Stimulated activated CD4-positive, alpha-beta T cell treated with anti-CD3 and anti-CD28 coated beads, Interleukin-15, amount 100 ng/mL, for 24 hours (primary cell): ENCODE measurements around the gene RAB28.
"Not testable (repeated sequence)": the region's sequence is repeated elsewhere in the genome, so short reads cannot be mapped to it uniquely, and the experiment has no call there.

Experiments used
- DNase-seq: peaks from one replicate; pipeline ENCODE4 v3.0.0-alpha.2; 2020

Gene RAB28

DNA sequence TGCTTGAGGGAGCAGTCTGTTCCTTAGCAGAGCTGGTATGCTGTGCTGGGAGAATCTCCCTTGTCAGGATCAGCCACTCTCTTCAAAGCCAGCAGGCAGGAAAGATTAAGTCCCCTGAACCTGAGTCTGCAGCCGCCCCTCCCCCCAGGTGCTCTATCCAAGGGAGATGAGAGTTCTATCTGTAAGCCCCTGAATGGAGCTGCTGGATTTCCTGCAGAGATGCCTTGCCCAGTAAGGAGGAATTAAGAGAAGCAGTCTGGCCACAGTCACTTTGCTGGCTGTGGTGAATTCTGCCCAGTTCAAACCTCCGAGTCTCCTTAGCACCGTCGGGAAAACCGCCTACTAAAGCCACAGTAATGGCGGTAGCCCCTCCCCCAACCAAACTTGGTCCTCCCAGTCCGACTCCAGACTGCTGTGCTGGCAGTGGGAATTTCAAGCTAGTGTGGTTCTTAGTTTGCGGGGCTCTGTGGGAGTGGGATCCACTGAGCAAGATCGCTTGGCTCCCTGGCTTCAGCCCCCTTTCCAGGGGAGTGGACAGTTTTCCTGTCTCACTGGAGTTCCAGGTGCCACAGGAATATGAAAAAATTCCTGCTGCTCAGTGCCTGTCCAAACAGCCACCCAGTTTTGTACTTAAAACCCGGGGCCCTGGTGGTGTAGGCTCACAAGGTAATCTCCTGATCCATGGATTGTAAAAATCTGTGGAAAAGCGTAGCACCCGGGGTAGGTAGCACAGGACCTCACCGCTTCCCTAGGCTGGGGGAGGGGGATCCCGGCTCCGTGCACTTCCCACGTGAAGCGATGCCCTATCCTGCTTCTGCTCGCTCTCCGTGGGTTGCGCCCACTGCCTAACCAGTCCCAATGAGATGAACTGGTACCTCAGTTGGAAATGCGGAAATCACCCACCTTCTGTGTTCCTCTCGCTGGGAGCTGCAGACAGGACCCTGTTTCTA lies 38.0 kb downstream of the RAB28 start:
- DNase-seq: no peak

DNA sequence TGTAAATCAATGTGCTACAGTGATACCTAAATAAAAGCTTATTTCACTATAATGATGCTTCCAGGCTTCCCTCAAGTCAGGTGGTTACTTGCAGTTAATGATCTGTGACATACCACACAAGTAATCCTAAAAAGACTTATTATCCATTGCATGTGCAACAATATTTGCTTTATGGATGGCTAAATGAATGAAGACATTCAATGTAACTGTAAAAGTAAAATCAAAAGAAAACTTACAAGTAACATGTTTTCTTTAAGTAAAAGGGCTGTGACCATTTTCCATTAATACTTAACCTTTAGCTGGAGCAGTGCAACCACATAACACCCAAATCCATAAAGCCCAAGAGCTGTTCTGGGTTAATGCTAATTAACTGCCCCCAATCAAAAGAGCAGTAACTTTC lies 42.6 kb downstream of the RAB28 start:
- DNase-seq: no peak

DNA sequence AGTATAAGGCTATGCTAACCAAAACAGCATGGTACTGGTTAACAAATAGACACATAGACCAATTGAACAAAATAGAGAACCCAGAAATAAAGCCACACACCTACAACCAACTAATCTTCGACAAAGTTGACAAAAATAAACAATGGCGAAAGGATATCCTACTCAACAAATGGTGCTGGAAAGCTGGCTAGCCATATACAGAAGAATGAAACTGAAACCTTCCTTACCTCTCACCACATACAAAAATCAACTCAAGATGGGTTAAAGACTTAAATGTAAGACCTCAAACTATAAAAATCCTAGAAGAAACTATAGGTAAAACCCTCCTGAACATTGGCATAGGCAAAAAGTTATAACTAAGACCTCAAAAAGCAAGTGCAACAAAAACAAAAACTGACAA lies 47.2 kb downstream of the RAB28 start:
- no peak for DNase-seq

DNA sequence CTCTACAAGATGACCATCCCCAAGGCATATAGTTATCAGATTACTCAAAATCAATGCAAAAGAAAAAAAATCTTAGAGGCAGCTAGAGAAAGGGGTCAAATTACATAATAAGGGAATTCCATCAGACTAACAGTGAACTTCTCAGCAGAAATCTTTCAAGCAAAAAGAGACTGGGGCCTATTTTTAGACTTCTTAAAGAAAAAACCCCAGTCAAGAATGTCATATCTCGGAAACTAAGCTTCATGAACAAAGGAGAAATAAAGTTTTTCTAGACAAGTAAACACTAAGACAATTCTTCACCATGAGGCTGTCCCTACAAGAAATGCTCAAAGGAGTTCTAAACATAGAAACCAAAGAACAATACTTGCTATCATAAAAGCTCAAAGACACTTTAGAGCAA lies 51.7 kb downstream of the RAB28 start:
- no peak for DNase-seq

DNA sequence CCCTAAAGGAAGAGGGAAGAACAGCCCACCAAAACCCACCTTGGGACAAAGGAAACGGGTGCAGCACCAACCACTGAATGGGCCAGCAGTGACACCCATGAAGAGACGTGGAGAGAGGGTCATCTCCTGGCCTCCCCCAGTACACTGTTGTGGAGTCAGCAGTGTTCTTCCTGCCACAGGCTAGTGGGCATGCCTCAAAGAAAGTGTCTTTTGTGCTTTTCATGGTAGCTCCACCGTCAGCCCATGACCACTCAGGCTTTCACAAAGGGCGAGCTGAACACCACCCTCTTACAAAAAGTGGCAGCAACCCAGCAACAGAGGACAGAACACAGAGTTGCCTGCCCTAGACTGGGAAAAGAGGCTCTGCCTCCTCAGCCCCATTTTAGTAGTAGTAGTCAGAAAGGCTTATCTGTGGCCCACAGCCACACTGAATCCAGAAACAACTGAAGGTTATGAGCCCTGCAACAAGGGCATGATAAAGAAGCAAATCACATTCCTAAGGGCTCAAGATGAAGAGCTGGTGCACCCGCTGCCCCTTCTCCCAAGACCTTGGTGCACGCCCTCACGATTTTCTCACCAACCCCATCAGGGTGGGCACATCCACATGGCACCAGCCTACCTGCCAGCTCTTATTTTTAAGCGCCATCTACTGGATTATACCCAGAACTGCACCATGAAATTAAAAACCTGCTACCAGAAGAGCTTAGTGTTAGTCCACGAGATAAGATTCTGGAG lies 53.1 kb downstream of the RAB28 start:
- DNase-seq: no peak

DNA sequence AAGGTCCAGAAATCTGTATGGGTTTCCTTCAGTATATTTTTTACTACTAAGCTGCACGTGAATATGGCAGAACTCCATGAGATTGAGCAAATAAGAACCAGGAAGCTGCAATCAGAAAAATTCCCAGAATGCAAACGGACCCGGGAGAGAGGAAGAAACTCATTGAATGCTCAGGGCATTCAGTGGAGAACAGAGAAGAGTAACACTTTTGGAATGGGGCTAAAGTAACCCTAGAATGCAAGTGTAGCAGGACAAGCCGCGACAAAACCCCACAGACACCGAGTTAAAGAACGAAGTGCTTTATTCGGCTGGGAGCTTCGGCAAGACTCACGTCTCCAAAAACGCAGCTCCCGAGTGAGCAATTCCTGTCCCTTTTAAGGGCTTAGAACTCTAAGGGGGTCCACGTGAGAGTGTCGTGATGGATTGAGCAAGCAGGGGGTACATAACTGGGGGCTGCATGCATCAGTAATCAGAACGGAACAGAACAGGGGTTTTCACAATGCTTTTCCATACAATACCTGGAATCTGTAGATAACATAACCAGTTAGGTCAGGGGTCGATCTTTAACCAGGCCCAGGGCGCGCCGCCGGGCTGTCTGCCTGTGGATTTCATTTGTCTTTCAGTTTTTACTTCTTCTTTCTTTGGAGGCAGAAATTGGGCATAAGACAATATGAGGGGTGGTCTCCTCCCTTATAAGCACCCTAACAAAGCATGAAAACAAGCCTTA lies 56.4 kb downstream of the RAB28 start:
- DNase-seq: no peak

DNA sequence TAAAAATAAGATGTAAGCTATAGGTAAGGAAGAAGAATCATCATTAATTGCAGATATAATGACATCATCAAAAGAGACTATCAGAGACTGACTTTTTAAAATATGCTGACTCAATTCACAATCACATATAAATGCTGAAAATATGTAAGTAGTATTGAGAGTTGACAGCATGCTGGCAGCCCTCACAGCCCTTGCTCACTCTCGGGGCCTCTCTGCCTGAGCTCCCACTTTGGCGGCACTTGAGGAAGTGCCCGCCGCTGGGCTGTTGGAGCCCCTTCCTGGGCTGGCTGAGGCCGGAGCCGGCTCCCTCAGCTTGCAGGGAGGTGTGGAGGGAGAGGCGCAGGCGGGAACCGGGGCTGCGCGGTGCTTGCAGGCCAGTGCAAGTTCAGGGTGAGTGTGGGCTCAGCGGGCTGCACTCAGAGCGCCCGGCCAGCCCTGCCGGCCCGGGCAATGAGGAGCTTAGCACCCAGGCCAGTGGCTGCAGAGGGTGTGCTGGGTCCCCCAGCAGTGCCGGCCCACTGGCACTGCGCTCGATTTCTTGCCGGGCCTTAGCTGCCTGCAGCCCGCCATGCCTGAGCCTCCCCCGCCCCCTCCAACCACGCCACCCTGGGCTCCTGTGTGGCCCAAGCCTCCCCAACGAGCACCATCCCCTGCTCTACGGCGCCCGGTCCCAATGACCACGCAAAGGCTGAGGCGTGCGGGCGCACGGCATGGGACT lies 68.9 kb downstream of the RAB28 start:
- DNase-seq: no peak

DNA sequence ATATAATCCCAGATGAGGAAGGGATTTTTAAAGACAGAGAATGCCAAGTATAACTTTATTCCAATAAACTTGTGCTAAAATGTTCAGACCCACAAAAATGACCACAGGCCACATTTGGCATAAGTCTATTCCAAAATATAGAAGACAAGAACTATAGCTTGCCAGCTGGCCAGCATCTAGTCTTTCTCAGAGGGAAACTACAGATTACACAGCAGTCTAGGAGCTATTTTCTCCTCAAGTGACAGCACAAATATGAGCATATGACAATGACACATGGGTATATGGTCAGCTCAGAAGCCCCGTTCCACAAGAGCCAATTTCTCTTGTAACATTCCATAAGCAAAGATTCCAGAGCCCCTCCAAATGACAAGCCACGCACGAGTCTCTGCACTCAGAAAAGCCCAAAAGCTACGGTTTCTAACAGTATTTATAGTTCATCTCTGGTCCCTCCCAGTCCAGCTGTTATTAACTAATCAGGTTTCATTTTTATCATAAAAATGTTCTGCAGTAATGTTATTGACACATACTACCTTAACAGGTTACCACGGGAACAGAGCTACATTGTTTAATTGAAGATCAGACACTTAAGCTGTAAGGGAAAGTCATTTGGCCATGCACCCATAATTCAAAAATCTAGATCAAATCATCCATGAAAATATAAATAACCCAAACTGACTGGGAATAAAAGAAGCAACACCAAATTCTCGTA lies 70.3 kb downstream of the RAB28 start:
- no peak for DNase-seq

DNA sequence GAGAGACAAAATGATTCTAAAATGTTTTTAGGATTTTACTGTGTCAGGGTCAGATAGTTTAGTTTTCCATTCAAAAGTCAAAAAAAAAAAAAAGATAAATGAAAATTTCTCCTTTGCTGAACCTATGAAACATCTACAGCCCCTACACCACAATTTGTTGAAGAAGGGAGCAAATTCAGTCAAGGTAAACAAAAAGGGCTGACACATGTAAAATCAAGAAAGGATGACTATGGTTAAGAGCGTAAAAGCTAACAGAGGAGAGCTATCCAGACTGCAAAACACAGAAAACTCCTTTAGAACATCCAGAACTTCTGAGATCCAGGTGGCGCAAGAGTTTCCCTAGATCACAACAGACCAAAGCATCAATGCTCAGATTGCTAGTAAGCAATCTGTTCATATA lies 72.2 kb downstream of the RAB28 start:
- DNase-seq: no peak

DNA sequence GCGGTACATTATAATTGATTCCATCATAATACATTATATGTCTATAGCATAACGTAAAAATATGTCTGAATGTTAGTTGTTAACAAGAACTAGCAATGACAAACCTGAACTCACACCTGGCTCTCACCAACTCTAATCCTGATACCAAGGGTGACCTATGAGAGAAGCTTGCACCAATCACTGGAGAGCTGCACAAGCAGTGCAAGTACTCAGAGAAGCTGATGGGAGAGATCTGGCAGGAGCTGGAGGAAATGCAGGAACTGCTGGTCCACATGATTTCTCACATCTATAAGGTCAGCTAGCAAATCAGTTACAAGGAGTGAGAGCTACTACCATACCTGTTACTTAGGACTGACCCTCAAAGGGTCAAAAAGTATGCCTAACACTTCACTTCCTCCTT lies 74.8 kb downstream of the RAB28 start:
- no peak for DNase-seq

DNA sequence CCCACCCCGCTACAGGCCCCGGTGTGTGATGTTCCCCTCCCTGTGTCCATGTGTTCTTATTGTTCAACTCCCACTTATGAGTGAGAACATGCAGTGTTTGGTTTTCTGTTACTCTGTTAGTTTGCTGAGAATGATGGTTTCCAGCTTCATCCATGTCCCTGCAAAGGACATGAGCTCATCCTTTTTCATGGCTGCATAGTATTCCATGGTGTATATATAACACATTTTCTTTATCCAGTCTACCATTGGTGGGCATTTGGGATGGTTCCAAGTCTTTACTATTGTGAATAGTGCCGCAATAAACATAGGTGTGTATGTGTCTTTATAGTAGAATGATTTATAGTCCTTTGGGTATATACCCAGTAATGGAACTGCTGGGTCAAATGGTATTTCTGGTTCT lies 78.0 kb downstream of the RAB28 start:
- DNase-seq: not testable (repeated sequence)

DNA sequence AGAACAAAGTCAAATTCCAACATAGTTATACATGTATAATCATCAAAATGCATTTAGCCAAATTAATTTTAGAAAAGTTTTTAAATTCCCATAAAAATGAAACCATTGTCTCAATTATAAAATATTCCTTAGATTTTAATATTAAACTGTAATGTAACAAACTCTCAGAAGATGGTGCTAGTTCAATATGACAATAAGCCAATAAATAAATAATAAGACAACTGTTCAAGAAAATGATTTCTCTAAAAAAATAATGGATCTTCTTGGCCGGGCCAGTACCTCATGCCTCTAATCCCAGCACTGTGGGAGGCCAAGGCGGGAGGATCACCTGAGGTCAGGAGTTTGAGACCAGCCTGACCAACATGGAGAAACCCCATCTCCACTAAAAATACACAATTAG lies 80.3 kb downstream of the RAB28 start:
- no peak for DNase-seq

DNA sequence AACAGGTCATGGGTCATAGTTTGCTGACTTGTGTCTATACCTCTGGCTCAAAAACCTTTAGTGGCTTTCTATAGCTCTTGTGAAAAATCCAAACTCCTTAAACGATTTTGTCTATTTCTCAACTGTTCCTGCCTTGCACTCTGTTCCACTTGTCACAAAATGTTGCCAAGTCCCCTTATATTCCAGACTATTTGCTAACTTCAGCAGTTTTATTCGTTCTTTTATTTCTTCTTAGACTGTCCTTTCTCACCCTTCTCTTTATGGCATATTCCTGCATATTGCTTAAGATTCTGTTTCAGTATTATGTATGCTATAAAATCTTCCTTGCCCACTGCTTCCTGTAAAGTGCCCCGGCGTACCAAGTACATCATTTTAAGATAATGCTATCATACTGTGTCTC lies 80.8 kb downstream of the RAB28 start:
- DNase-seq: no peak

DNA sequence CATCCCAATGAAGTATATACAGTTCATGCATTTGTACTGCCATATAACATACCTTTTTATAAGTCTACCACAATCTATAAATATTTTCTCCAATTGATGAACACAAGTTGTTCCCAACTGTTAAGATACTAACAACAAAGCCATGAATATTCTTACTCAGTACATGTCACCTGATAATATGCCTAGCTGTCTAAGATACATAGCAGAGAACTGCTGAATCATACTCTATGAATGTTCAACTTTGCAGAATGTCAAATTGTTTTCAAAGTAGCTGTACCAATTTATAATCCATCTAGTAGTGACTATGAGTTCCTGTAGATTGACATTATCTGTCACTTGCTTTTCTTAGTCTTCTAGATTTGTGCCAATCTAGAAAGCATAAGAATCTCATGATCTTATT lies 84.9 kb downstream of the RAB28 start:
- no peak for DNase-seq

DNA sequence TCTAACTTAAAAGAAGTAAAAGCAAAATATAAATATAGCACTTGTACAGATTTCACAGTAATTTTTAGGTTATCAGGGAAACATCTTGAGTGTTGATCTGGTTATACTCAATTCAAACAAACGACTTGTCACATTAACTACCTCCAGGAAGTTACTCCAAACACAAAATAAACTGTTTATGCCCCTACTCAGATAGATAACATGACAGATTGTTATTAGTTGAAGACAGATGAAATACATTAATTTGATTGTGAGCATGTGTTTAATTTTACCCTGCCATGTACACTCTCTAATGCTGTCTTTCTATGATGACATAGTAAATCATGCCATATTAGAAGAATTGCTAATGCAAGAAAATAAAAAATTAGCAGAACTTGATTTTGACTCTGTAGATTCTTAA lies 88.0 kb downstream of the RAB28 start:
- no peak for DNase-seq

DNA sequence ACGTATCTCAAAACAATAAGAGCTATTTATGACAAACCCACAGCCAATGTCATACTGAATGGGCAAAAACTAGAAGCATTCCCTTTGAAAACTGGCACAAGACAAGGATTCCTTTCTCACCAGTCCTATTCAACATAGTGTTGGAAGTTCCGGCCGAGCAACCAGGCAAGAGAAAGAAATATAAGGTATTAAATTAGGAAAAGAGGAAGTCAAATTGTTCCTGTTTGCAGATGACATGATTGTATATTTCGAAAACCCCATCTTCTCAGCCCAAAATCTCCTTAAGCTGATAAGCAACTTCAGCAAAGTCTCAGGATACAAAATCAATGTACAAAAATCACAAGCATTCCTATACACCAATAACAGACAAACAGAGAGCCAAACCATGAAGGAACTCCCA lies 94.2 kb downstream of the RAB28 start:
- DNase-seq: not testable (repeated sequence)

DNA sequence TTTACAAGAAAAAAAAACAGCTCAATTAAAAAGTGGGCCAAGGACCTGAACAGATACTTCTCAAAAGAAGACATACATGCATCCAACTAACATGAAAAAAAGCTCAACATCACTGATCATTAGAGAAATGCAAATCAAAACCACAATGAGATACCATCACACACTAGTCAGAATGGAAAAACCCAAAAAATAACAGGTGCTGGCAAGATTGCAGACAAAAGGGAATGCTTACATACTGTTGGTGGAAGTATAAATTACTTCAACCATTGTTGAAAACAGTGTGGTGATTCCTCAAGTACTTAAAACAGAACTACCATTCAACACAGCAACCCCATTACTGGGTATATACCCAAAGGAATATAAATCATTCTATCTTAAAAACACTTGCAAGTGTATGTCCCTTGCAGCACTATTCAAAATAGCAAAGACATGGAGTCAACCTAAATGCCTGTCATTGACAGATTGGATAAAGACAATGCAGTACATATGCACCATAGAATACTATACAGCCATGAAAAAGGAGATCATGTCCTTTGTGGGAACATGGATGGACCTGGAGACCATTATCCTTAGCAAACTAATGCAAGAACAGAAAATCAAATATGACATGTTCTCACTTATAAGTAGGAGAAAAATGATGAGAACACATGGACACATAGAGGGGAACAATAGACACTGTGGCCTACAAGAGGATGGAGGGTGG lies 97.6 kb downstream of the RAB28 start:
- no peak for DNase-seq

DNA sequence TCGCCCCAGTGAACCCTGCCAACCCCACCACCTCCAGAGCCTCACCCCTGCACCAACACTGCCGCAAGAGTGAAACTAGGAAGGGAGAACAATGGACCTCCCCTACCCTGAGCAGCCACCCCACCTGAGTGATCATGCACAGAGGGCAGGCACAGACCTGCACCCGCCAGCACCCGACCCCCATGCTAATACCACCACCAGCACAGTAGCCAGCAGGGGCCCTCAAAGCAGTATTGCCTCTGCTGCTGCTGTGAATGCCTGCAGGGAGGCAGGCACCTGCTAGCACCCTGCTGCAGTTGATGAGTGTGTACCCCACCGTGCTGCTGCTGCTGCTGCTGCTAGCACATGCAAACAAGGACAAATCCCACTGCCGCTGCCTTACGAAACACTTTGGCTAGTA lies 100.1 kb downstream of the RAB28 start:
- no peak for DNase-seq

DNA sequence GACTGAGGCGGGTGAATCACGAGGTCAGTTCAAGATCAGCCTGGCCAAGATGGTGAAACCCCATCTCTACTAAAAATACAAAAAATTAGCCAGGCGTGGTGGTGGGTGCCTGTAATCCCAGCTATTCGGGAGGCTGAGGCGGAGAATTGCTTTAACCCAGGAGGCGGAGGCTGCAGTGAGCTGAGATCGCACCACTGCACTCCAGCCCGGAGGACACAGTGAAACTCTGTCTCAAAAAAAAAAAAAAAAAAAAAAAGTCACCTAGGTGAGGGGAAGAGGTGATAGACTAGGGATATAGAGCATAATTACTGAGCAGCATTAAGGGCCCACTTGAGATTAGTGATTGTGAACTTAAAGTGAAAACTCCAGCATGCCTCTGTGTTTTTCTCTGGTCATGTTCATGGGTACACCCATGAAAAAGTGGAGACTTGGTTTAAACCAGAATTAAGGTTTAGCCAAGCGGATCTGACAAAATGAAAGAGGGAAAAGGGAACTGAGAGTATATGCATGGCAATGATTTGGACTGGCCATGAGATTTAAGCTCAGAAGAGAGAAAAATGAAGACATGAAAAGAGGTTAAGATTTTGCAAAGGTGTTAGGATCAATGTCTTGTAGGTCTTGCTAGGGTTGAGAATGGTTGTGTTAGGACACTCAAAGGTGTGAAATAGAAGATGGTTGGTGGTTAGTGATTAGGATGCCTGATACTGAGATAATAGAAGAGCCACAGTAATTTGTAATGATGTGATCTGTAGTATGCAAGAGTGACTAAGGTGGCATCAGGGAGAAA lies 105.0 kb downstream of the RAB28 start:
- DNase-seq: no peak

DNA sequence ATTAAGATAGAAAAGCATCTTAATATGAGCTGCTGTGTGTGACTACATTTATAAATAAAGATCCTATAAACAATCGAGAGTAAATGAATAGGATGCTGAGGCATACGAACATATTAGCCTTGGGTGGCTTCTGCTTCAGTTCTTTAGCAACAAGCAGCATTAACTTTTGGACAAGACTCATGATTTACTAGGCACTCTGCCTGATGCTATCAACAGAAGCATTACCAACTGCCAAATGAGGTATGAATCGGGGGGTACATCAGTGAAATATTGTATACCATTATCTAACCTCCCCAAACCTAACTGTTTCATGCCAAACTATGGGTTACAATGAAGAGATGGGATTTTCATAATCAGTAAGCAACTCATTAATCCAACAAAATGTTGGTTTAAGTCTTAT lies 113.1 kb downstream of the RAB28 start:
- no peak for DNase-seq

DNA sequence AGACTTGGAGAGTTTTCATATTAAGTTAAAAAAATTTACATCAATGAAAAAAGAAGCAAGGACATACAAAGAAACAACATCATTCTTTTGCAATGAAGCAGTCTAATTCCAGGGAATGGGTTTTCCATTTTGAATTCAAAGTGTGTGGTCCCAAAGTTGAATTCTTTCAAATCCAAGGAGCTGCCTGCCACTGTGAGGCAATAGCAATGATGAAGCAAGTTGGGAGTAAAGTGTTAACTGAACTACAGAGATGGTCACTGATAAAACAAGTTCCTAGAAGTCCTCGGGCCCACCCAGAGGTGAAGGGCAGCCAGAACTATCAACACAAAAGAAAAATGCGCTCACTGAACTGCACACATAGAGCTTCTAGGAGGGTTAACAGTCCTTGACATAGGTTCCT lies 115.9 kb downstream of the RAB28 start:
- no peak for DNase-seq
